ENCODE results near the gene EML4.

EML4 gene

DNA sequence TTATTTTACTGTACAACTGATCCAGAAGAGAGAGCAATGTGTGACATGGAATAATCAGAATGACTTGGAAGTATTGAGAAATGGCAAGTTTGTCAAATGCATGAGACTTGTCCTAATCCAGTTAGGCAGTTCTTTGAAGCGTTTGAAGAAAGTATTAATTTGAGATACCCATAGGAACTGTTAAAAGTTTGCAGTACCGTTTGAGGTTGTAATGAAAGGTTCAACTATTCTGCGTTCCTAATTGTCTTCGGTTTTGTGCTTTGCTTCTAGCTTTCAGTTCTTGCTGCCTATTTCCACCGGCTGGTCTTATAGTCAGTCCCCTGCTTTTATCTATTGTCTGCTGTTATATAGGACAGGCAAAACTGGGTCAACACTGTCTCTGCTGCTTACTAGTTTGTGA, 150.1 kb downstream of the EML4 start:
- Histone ChIP-seq H3K36me3 (ENCODE audit: control insufficient read depth in 5 of 5, insufficient read depth in 5 of 5, low read length in 5 of 5) (peaks cover 12 to 39% (median 20%) of the 10 kb centered on the region in 5 donors), H3K4me1 (ENCODE audit: control insufficient read depth in 5 of 5, insufficient read depth in 5 of 5, low read length in 5 of 5) (no peaks in the 10 kb centered on the region), H3K27me3 (ENCODE audit: control insufficient read depth in 5 of 5, insufficient read depth in 4 of 5, low read length in 5 of 5) (no peaks in the 10 kb centered on the region), H3K9ac (ENCODE audit: low read length in 5 of 5) (no peak overlapping the region), H3K9me3 (ENCODE audit: control insufficient read depth in 5 of 5, low read length in 5 of 5) (no peaks in the 10 kb centered on the region), H3K27ac (ENCODE audit: low read depth, low read length) (no peak overlapping the region), H3K4me3 (ENCODE audit: low read depth in 1 of 5, low read length in 5 of 5) (no peak overlapping the region)

DNA sequence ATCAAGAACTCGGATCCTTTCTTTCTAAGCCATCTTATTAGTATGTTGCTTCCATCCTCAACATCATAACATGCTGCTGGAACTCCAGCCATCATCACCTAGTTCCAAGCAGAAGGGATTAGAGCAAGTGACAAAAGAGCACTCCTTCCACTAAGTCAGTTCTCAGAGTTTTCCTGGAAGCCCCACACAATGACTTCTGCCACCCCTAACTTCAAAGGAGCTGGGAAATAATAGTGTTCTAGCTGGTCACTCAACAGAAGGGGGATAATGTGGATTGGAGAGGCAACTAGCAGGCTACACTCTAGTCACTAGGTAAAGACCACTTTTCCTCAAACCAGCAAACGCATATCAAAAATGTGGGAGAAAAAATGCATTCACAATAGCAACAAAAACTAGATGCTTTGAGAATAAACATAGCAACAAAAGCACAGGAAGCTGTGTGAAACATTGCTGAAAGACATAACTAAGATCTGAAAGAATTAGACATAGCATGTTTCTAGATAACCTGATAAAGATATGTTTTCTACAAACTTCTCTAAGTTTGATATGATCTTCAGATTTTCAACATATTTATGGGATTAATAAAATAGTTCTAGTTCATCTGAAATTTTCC, 152.4 kb downstream of the EML4 start:
- no peaks in the 10 kb centered on the region for H3K4me1 ChIP-seq (ENCODE audit: control insufficient read depth in 5 of 5, insufficient read depth in 5 of 5, low read length in 5 of 5)
- H3K27me3 ChIP-seq (ENCODE audit: control insufficient read depth in 5 of 5, insufficient read depth in 4 of 5, low read length in 5 of 5): no peaks in the 10 kb centered on the region
- no peaks in the 10 kb centered on the region for H3K9me3 ChIP-seq (ENCODE audit: control insufficient read depth in 5 of 5, low read length in 5 of 5)
- H3K9ac ChIP-seq (ENCODE audit: low read length in 5 of 5): no peak overlapping the region
- H3K36me3 ChIP-seq (ENCODE audit: control insufficient read depth in 5 of 5, insufficient read depth in 5 of 5, low read length in 5 of 5): peaks cover 12 to 38% (median 25%) of the 10 kb centered on the region in 5 donors
- H3K4me3 ChIP-seq (ENCODE audit: low read depth in 1 of 5, low read length in 5 of 5): no peak overlapping the region
- H3K27ac ChIP-seq (ENCODE audit: low read depth, low read length): no peak overlapping the region

DNA sequence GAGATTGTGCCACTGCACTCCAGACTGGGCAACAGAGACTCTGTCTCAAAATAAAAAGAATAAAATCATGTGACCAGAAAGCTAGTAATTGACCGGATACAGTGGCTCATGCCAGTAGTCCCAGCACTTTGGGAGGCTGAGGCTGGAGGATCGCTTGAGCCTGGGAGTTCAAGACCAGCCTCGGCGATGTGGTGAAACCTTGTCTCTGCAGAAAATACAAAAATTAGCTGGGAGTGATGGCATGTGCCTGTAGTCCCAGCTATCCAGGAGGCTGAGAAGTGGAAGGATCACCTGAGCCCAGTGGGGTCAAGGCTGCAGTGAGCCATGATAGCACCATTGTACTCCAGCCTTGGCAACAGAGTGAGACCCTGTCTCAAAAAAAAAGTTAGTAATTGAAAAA, 155.1 kb downstream of the EML4 start:
- H3K4me3 ChIP-seq (ENCODE audit: low read depth in 1 of 5, low read length in 5 of 5): no peak overlapping the region
- H3K27me3 ChIP-seq (ENCODE audit: control insufficient read depth in 5 of 5, insufficient read depth in 4 of 5, low read length in 5 of 5): no peaks in the 10 kb centered on the region
- no peak overlapping the region for H3K9ac ChIP-seq (ENCODE audit: low read length in 5 of 5)
- no peak overlapping the region for H3K27ac ChIP-seq (ENCODE audit: low read depth, low read length)
- H3K4me1 ChIP-seq (ENCODE audit: control insufficient read depth in 5 of 5, insufficient read depth in 5 of 5, low read length in 5 of 5): no peaks in the 10 kb centered on the region
- no peaks in the 10 kb centered on the region for H3K9me3 ChIP-seq (ENCODE audit: control insufficient read depth in 5 of 5, low read length in 5 of 5)
- H3K36me3 ChIP-seq (ENCODE audit: control insufficient read depth in 5 of 5, insufficient read depth in 5 of 5, low read length in 5 of 5): peaks cover 14 to 27% (median 16%) of the 10 kb centered on the region in 5 donors

DNA sequence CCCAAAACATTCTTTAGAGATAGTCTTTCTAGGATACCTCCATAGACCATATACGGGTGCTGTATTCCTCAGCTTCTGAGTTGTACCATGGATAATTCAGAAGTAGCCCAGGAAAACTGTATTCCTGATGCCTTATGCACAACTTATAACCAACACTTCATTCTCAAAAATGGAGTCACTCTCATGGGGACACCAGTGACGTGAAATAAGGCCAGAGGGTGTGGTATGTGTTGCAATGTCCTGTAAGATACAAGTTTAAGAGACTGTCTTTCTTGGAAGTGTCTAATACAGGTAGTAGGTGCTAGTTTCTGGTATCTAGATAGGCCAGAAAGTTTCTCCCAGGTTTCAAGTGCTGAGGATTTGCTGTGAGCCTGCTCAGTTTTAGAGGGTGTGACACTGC, 155.8 kb downstream of the EML4 start:
- Histone ChIP-seq H3K4me3 (ENCODE audit: low read depth in 1 of 5, low read length in 5 of 5) (no peak overlapping the region), H3K36me3 (ENCODE audit: control insufficient read depth in 5 of 5, insufficient read depth in 5 of 5, low read length in 5 of 5) (peaks cover 19 to 29% (median 20%) of the 10 kb centered on the region in 5 donors), H3K27me3 (ENCODE audit: control insufficient read depth in 5 of 5, insufficient read depth in 4 of 5, low read length in 5 of 5) (no peaks in the 10 kb centered on the region), H3K9me3 (ENCODE audit: control insufficient read depth in 5 of 5, low read length in 5 of 5) (no peaks in the 10 kb centered on the region), H3K27ac (ENCODE audit: low read depth, low read length) (no peak overlapping the region), H3K9ac (ENCODE audit: low read length in 5 of 5) (no peak overlapping the region), H3K4me1 (ENCODE audit: control insufficient read depth in 5 of 5, insufficient read depth in 5 of 5, low read length in 5 of 5) (no peaks in the 10 kb centered on the region)

DNA sequence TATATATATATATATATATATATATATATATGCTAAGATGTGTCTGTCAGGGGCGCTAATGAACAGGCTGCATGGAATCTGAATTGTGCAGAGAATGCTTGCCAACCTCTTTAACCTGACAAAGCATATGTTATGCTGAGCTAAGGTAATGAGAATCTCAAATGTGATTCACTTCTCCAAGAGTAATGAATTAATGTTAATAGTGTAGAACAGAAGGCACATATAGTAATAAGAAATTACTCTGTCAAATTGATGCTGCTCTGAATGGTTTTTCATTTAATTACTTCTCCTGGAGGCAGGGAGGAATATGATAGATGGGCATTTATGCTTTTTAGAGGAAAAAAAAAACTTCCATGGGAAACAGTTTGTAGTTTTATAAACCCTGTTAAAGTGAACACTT, 156.5 kb downstream of the EML4 start:
- Histone ChIP-seq H3K27ac (ENCODE audit: low read depth, low read length) (no peak overlapping the region), H3K36me3 (ENCODE audit: control insufficient read depth in 5 of 5, insufficient read depth in 5 of 5, low read length in 5 of 5) (peaks cover 20 to 31% (median 27%) of the 10 kb centered on the region in 5 donors), H3K27me3 (ENCODE audit: control insufficient read depth in 5 of 5, insufficient read depth in 4 of 5, low read length in 5 of 5) (no peaks in the 10 kb centered on the region), H3K4me1 (ENCODE audit: control insufficient read depth in 5 of 5, insufficient read depth in 5 of 5, low read length in 5 of 5) (no peaks in the 10 kb centered on the region), H3K4me3 (ENCODE audit: low read depth in 1 of 5, low read length in 5 of 5) (no peak overlapping the region), H3K9me3 (ENCODE audit: control insufficient read depth in 5 of 5, low read length in 5 of 5) (no peaks in the 10 kb centered on the region), H3K9ac (ENCODE audit: low read length in 5 of 5) (no peak overlapping the region)

DNA sequence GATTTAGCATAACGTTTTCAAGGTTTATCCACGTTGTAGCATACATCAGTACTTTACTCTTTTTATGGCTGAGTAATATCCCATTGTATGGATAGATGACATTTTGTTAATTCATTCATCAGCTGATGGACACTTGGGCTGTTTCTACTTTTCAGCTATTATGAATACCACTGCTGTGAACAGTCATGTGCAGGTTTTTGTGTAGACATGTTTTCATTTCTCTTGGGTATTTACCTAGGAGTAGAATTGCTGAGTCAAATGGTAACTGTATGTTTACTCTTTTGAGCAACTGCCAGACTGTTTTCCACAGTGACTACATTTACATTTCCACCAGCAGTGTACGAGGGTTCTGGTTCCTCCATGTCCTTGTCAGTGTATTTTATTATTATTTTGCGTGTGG, 158.0 kb downstream of the EML4 start:
- no peaks in the 10 kb centered on the region for H3K9me3 ChIP-seq (ENCODE audit: control insufficient read depth in 5 of 5, low read length in 5 of 5)
- no peak overlapping the region for H3K4me3 ChIP-seq (ENCODE audit: low read depth in 1 of 5, low read length in 5 of 5)
- peaks cover 23 to 41% (median 36%) of the 10 kb centered on the region in 5 donors for H3K36me3 ChIP-seq (ENCODE audit: control insufficient read depth in 5 of 5, insufficient read depth in 5 of 5, low read length in 5 of 5)
- no peak overlapping the region for H3K27ac ChIP-seq (ENCODE audit: low read depth, low read length)
- H3K4me1 ChIP-seq (ENCODE audit: control insufficient read depth in 5 of 5, insufficient read depth in 5 of 5, low read length in 5 of 5): peaks cover 0 to 8% (median 3%) of the 10 kb centered on the region in 5 donors
- H3K9ac ChIP-seq (ENCODE audit: low read length in 5 of 5): no peak overlapping the region
- no peaks in the 10 kb centered on the region for H3K27me3 ChIP-seq (ENCODE audit: control insufficient read depth in 5 of 5, insufficient read depth in 4 of 5, low read length in 5 of 5)

DNA sequence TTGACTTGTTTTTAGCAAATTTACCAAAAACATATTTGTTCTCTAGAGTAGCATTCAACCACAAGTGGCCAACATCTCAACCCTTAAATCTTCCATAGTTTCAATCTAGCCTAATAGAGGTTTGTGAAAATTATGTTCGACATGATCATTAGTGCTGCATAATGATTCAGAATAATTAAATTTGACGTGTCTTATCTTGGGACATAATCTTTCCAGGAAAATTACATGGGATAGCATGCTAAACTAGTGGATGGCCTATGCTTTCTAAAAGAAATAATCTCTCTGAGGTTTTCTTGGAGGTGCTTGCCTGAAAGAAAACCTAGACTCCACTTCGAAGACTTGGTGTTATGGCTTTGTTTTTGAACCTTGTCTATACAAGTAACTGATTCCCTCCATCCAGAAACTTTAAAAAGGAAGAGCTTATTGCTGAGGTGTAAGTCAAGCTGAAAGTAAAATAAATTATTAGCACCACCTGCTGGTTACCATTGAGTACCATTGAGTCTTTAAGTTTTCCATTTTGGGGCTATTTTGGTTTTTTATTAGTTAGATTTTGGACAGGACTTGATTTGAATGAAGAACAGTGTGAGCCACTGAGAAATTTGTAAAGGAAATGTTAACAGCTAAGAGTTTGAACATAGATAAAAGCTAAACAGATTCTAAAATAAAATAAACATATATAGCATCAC, 159.1 kb downstream of the EML4 start:
- Histone ChIP-seq H3K9me3 (ENCODE audit: control insufficient read depth in 5 of 5, low read length in 5 of 5) (no peaks in the 10 kb centered on the region), H3K27me3 (ENCODE audit: control insufficient read depth in 5 of 5, insufficient read depth in 4 of 5, low read length in 5 of 5) (no peaks in the 10 kb centered on the region), H3K27ac (ENCODE audit: low read depth, low read length) (no peak overlapping the region), H3K4me3 (ENCODE audit: low read depth in 1 of 5, low read length in 5 of 5) (no peak overlapping the region), H3K36me3 (ENCODE audit: control insufficient read depth in 5 of 5, insufficient read depth in 5 of 5, low read length in 5 of 5) (peaks cover 23 to 51% (median 41%) of the 10 kb centered on the region in 5 donors), H3K4me1 (ENCODE audit: control insufficient read depth in 5 of 5, insufficient read depth in 5 of 5, low read length in 5 of 5) (peaks cover 0 to 9% (median 3%) of the 10 kb centered on the region in 5 donors), H3K9ac (ENCODE audit: low read length in 5 of 5) (no peak overlapping the region)

DNA sequence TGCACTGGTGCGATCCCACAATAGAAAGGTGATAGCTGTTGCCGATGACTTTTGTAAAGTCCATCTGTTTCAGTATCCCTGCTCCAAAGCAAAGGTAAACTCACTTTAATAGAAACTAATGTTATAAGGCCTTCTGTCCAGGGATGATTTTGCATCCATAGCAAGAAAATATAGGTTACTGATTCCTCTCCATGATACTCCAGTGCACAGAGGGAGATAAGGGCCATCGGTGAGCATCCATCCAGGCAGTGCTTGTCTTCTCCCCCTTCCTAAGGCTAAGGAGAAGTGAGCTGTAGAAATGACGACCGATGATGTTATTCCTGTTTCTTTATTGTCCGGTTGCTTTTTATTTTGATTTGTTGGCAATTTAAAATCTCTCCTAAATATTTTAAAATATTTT, 159.8 kb downstream of the EML4 start:
- Histone ChIP-seq H3K4me3 (ENCODE audit: low read depth in 1 of 5, low read length in 5 of 5) (no peak overlapping the region), H3K9me3 (ENCODE audit: control insufficient read depth in 5 of 5, low read length in 5 of 5) (no peaks in the 10 kb centered on the region), H3K27ac (ENCODE audit: low read depth, low read length) (no peak overlapping the region), H3K27me3 (ENCODE audit: control insufficient read depth in 5 of 5, insufficient read depth in 4 of 5, low read length in 5 of 5) (no peaks in the 10 kb centered on the region), H3K36me3 (ENCODE audit: control insufficient read depth in 5 of 5, insufficient read depth in 5 of 5, low read length in 5 of 5) (peaks cover 27 to 57% (median 47%) of the 10 kb centered on the region in 5 donors), H3K4me1 (ENCODE audit: control insufficient read depth in 5 of 5, insufficient read depth in 5 of 5, low read length in 5 of 5) (peaks cover 0 to 9% (median 3%) of the 10 kb centered on the region in 5 donors), H3K9ac (ENCODE audit: low read length in 5 of 5) (no peak overlapping the region)

DNA sequence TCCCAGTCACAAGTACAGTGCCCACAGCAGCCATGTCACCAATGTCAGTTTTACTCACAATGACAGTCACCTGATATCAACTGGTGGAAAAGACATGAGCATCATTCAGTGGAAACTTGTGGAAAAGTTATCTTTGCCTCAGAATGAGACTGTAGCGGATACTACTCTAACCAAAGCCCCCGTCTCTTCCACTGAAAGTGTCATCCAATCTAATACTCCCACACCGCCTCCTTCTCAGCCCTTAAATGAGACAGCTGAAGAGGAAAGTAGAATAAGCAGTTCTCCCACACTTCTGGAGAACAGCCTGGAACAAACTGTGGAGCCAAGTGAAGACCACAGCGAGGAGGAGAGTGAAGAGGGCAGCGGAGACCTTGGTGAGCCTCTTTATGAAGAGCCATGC, 160.6 kb downstream of the EML4 start:
- Histone ChIP-seq H3K4me3 (ENCODE audit: low read depth in 1 of 5, low read length in 5 of 5) (no peak overlapping the region), H3K4me1 (ENCODE audit: control insufficient read depth in 5 of 5, insufficient read depth in 5 of 5, low read length in 5 of 5) (peaks cover 0 to 9% (median 3%) of the 10 kb centered on the region in 5 donors), H3K27ac (ENCODE audit: low read depth, low read length) (no peak overlapping the region), H3K9me3 (ENCODE audit: control insufficient read depth in 5 of 5, low read length in 5 of 5) (no peaks in the 10 kb centered on the region), H3K36me3 (ENCODE audit: control insufficient read depth in 5 of 5, insufficient read depth in 5 of 5, low read length in 5 of 5) (peaks cover 27 to 59% (median 48%) of the 10 kb centered on the region in 5 donors), H3K9ac (ENCODE audit: low read length in 5 of 5) (no peak overlapping the region), H3K27me3 (ENCODE audit: control insufficient read depth in 5 of 5, insufficient read depth in 4 of 5, low read length in 5 of 5) (no peaks in the 10 kb centered on the region)

DNA sequence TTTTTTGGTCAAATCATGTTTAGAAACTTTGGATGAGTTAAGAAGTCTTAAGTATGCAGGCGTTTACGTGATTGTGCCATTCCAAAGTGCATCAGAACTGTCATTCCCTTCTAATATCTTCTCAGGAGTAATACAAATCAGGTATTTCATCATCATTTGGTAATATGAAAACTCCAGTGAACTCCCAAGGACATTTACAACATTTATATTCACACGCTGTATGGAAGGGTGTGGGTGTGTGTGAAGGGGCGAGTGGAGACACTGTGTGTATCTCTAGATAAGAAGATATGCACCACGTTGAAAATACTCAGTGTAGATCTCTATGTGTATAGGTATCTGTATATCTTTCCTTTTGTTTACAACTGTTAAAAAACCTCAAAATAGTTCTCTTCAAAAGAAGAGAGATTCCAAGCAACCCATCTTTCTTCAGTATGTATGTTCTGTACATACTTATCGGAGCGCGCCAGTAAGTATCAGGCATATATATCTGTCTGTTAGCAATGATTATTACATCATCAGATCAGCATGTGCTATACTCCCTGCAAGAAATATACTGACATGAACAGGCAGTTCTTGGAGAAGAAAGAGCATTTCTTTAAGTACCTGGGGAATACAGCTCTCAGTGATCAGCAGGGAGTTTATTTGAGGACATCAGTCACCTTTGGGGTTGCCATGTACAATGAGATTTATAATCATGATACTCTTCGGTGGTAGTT, 162.6 kb downstream of the EML4 start:
- Histone ChIP-seq H3K27ac (ENCODE audit: low read depth, low read length) (no peak overlapping the region), H3K9me3 (ENCODE audit: control insufficient read depth in 5 of 5, low read length in 5 of 5) (no peaks in the 10 kb centered on the region), H3K4me3 (ENCODE audit: low read depth in 1 of 5, low read length in 5 of 5) (no peak overlapping the region), H3K4me1 (ENCODE audit: control insufficient read depth in 5 of 5, insufficient read depth in 5 of 5, low read length in 5 of 5) (peaks cover 0 to 9% (median 3%) of the 10 kb centered on the region in 5 donors), H3K36me3 (ENCODE audit: control insufficient read depth in 5 of 5, insufficient read depth in 5 of 5, low read length in 5 of 5) (peaks cover 36 to 60% (median 49%) of the 10 kb centered on the region in 5 donors), H3K9ac (ENCODE audit: low read length in 5 of 5) (no peak overlapping the region), H3K27me3 (ENCODE audit: control insufficient read depth in 5 of 5, insufficient read depth in 4 of 5, low read length in 5 of 5) (no peaks in the 10 kb centered on the region)

Data from subcutaneous abdominal adipose tissue (tissue), 5 donors.